ENCODE data around the gene PGPEP1. TPM values are rescaled to one million over a fixed set of nuclear protein-coding genes. Genes with fewer than 3 reads are reported as not detected.
A peak's percentile ranks its signal among the peaks of the same experiment; 100 is the strongest.

Gene PGPEP1
- total RNA-seq, 1 experiment from 2014 or later, result 27.9 TPM

DNA sequence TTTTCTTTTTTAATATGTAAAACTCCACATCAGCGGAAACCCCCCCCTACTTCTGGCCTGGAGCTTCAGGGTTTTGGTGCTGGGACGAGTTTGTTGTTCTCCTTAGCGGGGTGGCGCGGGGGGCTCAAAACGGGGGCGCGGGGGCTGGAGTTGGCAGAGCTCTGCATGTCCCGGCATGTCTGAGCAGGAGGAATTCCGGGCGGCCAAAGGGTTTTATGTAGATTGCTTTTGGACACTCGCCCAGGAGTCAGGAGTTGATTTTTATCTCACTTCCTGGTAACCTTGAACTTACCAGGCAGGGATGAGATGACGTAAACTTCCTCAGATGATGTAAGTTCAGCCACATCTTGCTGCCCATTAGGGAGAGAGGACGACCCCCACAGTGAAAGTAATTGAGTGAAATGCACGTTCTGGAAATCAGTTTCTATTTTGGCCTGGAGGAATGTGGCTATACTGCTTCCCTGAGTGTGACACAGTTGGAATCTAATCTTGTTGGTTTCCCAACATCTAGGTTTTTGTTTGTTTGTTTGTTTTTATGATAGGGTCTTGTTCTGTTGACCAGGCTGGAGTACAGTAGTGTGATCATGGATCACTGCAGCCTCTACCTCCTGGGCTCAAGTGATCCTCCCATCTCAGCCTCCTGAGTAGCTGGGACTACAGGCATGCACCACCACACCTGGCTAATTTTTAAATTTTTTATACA lies 24.6 kb downstream of the PGPEP1 start:
- intact Hi-C loops (cut with micrococcal nuclease; ENCODE audit: unreplicated experiment), result no loop called here
- Mint-ChIP-seq H3K9me3 (ENCODE audit: low read depth, unreplicated experiment) (no peaks in the 10 kb centered on the region), H3K27ac (ENCODE audit: unreplicated experiment) (peak overlapping the region; percentile 86), H3K27me3 (ENCODE audit: unreplicated experiment) (no peaks in the 10 kb centered on the region), H3K4me1 (ENCODE audit: low read depth, unreplicated experiment) (peaks cover 17% of the 10 kb centered on the region), H3K4me3 (ENCODE audit: low read depth, unreplicated experiment) (peak overlapping the region; percentile 41), H3K36me3 (ENCODE audit: insufficient read depth, unreplicated experiment) (peaks cover 43% of the 10 kb centered on the region)
- CTCF ChIA-PET, result interaction anchor here (0.6 to 0.9 kb wide), 3 partner anchors 11 to 26 kb away, joined by 3 read pairs; no protein-coding TSS in a partner anchor
- peak; percentile 81 for DNase-seq
- no TSS peak for BruUV-seq (replicated peaks)
- TF ChIP-seq, protein P1, sequence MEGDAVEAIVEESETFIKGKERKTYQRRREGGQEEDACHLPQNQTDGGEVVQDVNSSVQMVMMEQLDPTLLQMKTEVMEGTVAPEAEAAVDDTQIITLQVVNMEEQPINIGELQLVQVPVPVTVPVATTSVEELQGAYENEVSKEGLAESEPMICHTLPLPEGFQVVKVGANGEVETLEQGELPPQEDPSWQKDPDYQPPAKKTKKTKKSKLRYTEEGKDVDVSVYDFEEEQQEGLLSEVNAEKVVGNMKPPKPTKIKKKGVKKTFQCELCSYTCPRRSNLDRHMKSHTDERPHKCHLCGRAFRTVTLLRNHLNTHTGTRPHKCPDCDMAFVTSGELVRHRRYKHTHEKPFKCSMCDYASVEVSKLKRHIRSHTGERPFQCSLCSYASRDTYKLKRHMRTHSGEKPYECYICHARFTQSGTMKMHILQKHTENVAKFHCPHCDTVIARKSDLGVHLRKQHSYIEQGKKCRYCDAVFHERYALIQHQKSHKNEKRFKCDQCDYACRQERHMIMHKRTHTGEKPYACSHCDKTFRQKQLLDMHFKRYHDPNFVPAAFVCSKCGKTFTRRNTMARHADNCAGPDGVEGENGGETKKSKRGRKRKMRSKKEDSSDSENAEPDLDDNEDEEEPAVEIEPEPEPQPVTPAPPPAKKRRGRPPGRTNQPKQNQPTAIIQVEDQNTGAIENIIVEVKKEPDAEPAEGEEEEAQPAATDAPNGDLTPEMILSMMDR (IDR thresholded peaks at IDR 0.05; ENCODE audit: unreplicated experiment), result no peak

DNA sequence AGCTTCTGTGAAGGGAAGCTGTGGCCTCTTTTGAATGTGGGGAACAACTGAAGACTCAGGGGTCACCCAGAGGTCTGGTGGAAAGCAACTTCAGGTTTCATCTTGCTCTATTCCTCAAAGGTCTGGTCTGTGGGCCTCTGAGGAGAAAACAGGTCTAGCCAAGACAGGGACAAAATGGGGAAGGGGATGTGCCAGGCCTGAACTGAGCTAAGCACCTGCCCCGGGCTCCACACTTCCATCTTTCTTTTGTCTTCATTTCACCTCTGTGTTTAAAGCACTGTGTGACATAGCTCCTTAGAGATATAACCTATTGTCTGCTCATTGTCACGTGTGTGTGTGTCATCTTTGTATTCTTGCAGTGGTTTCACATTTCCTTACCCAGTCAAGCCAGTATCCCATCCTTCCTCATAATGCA lies 25.6 kb downstream of the PGPEP1 start:
- intact Hi-C loops (cut with micrococcal nuclease; ENCODE audit: unreplicated experiment), result no loop called here
- CTCF ChIA-PET, result no interaction called here
- BruUV-seq (replicated peaks), result no TSS peak
- no peaks in the 10 kb centered on the region for H3K27me3 Mint-ChIP-seq (ENCODE audit: unreplicated experiment)
- H3K4me1 Mint-ChIP-seq (ENCODE audit: low read depth, unreplicated experiment), result peaks cover 17% of the 10 kb centered on the region
- no peak overlapping the region for H3K4me3 Mint-ChIP-seq (ENCODE audit: low read depth, unreplicated experiment)
- TF ChIP-seq, protein P1 (IDR thresholded peaks at IDR 0.05; ENCODE audit: unreplicated experiment), result no peak
- no peak for DNase-seq
- peak overlapping the region; percentile 86 for H3K27ac Mint-ChIP-seq (ENCODE audit: unreplicated experiment)
- peaks cover 40% of the 10 kb centered on the region for H3K36me3 Mint-ChIP-seq (ENCODE audit: insufficient read depth, unreplicated experiment)
- H3K9me3 Mint-ChIP-seq (ENCODE audit: low read depth, unreplicated experiment), result no peaks in the 10 kb centered on the region

DNA sequence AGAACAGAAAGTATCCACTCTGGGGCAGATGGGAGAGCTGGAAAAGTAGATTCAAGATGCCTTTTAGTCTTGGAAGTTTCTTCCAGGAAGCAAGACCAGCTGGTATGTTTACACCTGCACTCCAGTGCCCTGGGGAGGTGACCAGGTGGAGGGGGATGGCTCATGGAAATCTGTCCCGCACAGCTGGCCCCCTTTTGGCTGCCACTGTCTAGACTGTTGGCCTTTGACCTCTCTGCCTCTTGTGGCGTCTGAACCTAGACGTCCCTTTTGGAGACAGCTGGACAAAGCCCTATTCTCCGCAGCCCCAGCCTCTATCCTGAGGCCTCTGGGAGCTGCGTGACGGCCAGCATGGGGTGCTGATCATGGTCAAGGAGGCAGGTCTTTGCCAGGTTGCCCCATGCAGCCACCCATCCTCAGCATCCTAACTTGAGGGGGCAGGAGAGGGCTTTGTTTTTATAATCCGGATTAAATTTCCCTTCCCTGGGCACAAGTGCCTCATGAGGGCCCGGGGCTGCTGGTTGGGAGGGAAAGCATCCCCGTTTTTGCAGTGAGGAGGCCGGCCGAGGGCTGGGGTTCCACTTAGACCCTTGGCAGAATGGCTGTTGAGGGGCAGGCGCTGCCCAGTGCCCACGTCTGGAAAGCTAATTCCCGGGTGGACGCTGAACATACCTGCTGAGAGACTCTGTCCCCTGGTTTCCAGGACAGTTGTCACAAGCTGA lies 28.3 kb downstream of the PGPEP1 start:
- peaks cover 22% of the 10 kb centered on the region for H3K4me1 Mint-ChIP-seq (ENCODE audit: low read depth, unreplicated experiment)
- H3K9me3 Mint-ChIP-seq (ENCODE audit: low read depth, unreplicated experiment), result no peaks in the 10 kb centered on the region
- H3K27ac Mint-ChIP-seq (ENCODE audit: unreplicated experiment), result no peak overlapping the region
- peaks cover 31% of the 10 kb centered on the region for H3K36me3 Mint-ChIP-seq (ENCODE audit: insufficient read depth, unreplicated experiment)
- CTCF ChIA-PET, result no interaction called here
- intact Hi-C loops (cut with micrococcal nuclease; ENCODE audit: unreplicated experiment), result no loop called here
- no peaks in the 10 kb centered on the region for H3K27me3 Mint-ChIP-seq (ENCODE audit: unreplicated experiment)
- DNase-seq, result no peak
- TF ChIP-seq, protein P1 (IDR thresholded peaks at IDR 0.05; ENCODE audit: unreplicated experiment), result no peak
- no TSS peak for BruUV-seq (replicated peaks)
- H3K4me3 Mint-ChIP-seq (ENCODE audit: low read depth, unreplicated experiment), result no peak overlapping the region

DNA sequence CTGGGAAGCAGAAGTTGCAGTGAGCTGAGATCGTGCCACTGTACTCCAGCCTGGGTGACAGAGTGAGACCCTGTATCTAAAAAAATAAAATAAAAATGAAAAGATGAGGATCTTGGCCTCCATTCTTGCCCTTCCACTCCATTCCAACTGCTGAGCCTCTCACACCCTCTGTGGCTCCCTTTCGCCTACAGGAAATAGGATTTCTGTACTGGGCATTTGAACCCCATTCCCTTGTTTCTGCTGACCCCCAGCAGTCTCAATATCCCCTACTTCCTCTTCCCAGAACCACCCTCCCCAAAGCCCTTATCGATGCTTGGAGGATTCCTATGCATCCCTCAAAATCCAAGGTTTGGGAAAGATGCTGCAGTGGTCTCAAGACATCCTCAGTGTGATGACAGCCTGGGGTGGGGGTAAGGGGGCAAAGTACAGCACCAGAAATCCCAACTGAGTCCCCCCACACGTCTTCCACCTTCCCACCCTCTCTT lies 33.1 kb downstream of the PGPEP1 start:
- no peak for DNase-seq
- Mint-ChIP-seq H3K27me3 (ENCODE audit: unreplicated experiment) (no peaks in the 10 kb centered on the region), H3K36me3 (ENCODE audit: insufficient read depth, unreplicated experiment) (peaks cover 19% of the 10 kb centered on the region), H3K4me1 (ENCODE audit: low read depth, unreplicated experiment) (peaks cover 12% of the 10 kb centered on the region), H3K27ac (ENCODE audit: unreplicated experiment) (peak overlapping the region; percentile 93), H3K4me3 (ENCODE audit: low read depth, unreplicated experiment) (no peak overlapping the region), H3K9me3 (ENCODE audit: low read depth, unreplicated experiment) (no peaks in the 10 kb centered on the region)
- BruUV-seq (replicated peaks), result no TSS peak
- TF ChIP-seq, protein P1 (IDR thresholded peaks at IDR 0.05; ENCODE audit: unreplicated experiment), result no peak
- CTCF ChIA-PET, result no interaction called here
- intact Hi-C loops (cut with micrococcal nuclease; ENCODE audit: unreplicated experiment), result no loop called here
